A549 (cell line): ENCODE data around the gene AGBL4. TPM values are rescaled to one million over a fixed set of nuclear protein-coding genes. Genes with fewer than 3 reads are reported as not detected.

ENCODE experiments used
- ATAC-seq, 2 experiments: fragments of 200-7000 bp in 1 of 2; fragments of >200 bp in 1 of 2; cut with Nextera tagmentation in 1 of 2; cut with Tn5 transposase in 1 of 2; 3 replicates each; pipeline versions ENCODE4 v1.8.0 to v1.9.1; 2018 to 2020; ENCODE audit warnings: mild to moderate bottlenecking in 1 of 2, moderate library complexity in 1 of 2
- CTCF ChIA-PET: fragments of 300-600 bp; sonication (Branson Sonifier 250); formaldehyde crosslinking; extraction: SDS; loops from one replicate; lab custom pipeline; 2021; ENCODE audit warnings: antibody characterized with exemption, inconsistent platforms; lab: Yijun Ruan, JAX
- POLR2A ChIA-PET: fragments of 350-600 bp; formaldehyde crosslinking; extraction: SDS; loops from one replicate; lab custom pipeline; 2021; ENCODE audit warnings: antibody characterized with exemption, inconsistent platforms; lab: Yijun Ruan, JAX
- DNase-seq, 2 experiments: peaks; one replicate each; pipeline versions ENCODE4 v3.0.0 to v3.0.0-alpha.2; 2011 to 2016; ENCODE audit warnings: low read depth in 1 of 2, low spot score in 1 of 2
- FAIRE-seq: peaks from 2 replicates; lab custom pipeline; 2011; peaks lifted over from hg19 to GRCh38; lab: Jason Lieb, UNC
- H3K27ac ChIP-seq, 2 experiments: fragments of >200 bp; sonication (Bioruptor Twin); formaldehyde crosslinking; 3 replicates each; pipeline ENCODE4 v1.5.1; 2016 to 2017
- H3K4me1 ChIP-seq: fragments of >200 bp; sonication (Bioruptor Twin); formaldehyde crosslinking; 3 replicates; pipeline ENCODE4 v1.6.1; 2016
- H3K4me2 ChIP-seq: fragments of >200 bp; sonication (Bioruptor Twin); formaldehyde crosslinking; 3 replicates; pipeline ENCODE4 v1.6.1; 2016
- H3K4me3 ChIP-seq: fragments of >200 bp; sonication (Bioruptor Twin); formaldehyde crosslinking; 3 replicates; pipeline ENCODE4 v1.5.1; 2016
- H3K9me3 ChIP-seq: fragments of >200 bp; sonication (Bioruptor Twin); formaldehyde crosslinking; 3 replicates; pipeline ENCODE4 v1.6.1; 2016
- BHLHE40 ChIP-seq: IDR thresholded peaks from 2 replicates; pipeline ENCODE4 v1.6.1; 2012; ENCODE audit warnings: low read depth, low read length, inconsistent platforms
- CHD2 ChIP-seq: fragments of 150-350 bp; IDR thresholded peaks from 2 replicates; pipeline ENCODE4 v1.6.1; 2014; ENCODE audit warnings: low read length; ENCODE audit not compliant: partially characterized antibody
- CHD4 ChIP-seq: fragments of 200-600 bp; sonication (generic); IDR thresholded peaks from 2 replicates; pipeline ENCODE4 v1.6.1; 2016; ENCODE audit warnings: antibody characterized with exemption, mild to moderate bottlenecking, borderline replicate concordance
- E2F6 ChIP-seq: IDR thresholded peaks from 2 replicates; pipeline ENCODE4 v1.6.1; 2012; ENCODE audit warnings: low read depth, borderline replicate concordance
- EHMT2 ChIP-seq: fragments of 200-600 bp; sonication (generic); IDR thresholded peaks from 2 replicates; pipeline ENCODE4 v1.6.1; 2016; ENCODE audit warnings: antibody characterized with exemption, low read depth, mild to moderate bottlenecking, moderate library complexity
- ELK1 ChIP-seq: fragments of 150-350 bp; IDR thresholded peaks from 2 replicates; pipeline ENCODE4 v1.6.1; 2014; ENCODE audit warnings: low read depth, mild to moderate bottlenecking, low read length
- ESRRA ChIP-seq: fragments of 150-350 bp; IDR thresholded peaks from 2 replicates; pipeline ENCODE4 v1.6.1; 2014; ENCODE audit warnings: mild to moderate bottlenecking, low read length, borderline replicate concordance
- HES2 ChIP-seq: fragments of >200 bp; sonication (Bioruptor Twin); formaldehyde crosslinking; IDR thresholded peaks from 2 replicates; pipeline ENCODE4 v1.6.1; 2016
- HEYL ChIP-seq: fragments of 250-450 bp; sonication (Bioruptor Pico); IDR thresholded peaks from 2 replicates; pipeline ENCODE4 v1.8.0; 2021; ENCODE audit warnings: mild to moderate bottlenecking, moderate library complexity
- HOXB13 ChIP-seq: fragments of 250-450 bp; sonication (Bioruptor Pico); IDR thresholded peaks from 2 replicates; pipeline ENCODE4 v1.5.0; 2020; ENCODE audit warnings: low read depth, mild to moderate bottlenecking, moderate library complexity
- JUN ChIP-seq, 2 experiments: fragments of >200 bp; sonication (Bioruptor Twin); formaldehyde crosslinking; IDR thresholded peaks; 2 replicates in 1 of 2; 3 replicates in 1 of 2; pipeline ENCODE4 v1.6.1; 2016 to 2017
- JUNB ChIP-seq: fragments of >200 bp; sonication (Bioruptor Twin); formaldehyde crosslinking; IDR thresholded peaks from 2 replicates; pipeline ENCODE4 v1.6.1; 2016
- KDM5A ChIP-seq: fragments of 200-600 bp; sonication (generic); IDR thresholded peaks from 2 replicates; pipeline ENCODE4 v1.6.1; 2016; ENCODE audit warnings: antibody characterized with exemption, mild to moderate bottlenecking
- MAX ChIP-seq: IDR thresholded peaks from 2 replicates; pipeline ENCODE4 v1.6.1; 2012
- MAZ ChIP-seq: fragments of 150-350 bp; IDR thresholded peaks from 2 replicates; pipeline ENCODE4 v1.6.1; 2014; ENCODE audit warnings: antibody characterized with exemption, low read depth, low read length, borderline replicate concordance
- NPAS2 ChIP-seq: fragments of 250-450 bp; sonication (Bioruptor Pico); IDR thresholded peaks from 2 replicates; pipeline ENCODE4 v1.8.0; 2022; ENCODE audit warnings: mild to moderate bottlenecking, moderate library complexity, borderline replicate concordance
- POLR2A ChIP-seq: IDR thresholded peaks from 2 replicates; pipeline ENCODE4 v1.6.1; 2012; ENCODE audit warnings: mild to moderate bottlenecking, low read length
- RCOR1 ChIP-seq: fragments of 150-350 bp; IDR thresholded peaks from 2 replicates; pipeline ENCODE4 v1.6.1; 2014; ENCODE audit warnings: antibody characterized with exemption, low read length, low read depth
- SMC3 ChIP-seq: fragments of >200 bp; sonication (Bioruptor Twin); formaldehyde crosslinking; IDR thresholded peaks from 3 replicates; pipeline ENCODE4 v1.6.1; 2018; ENCODE audit warnings: inconsistent platforms
- SREBF2 ChIP-seq: fragments of 450-650 bp; IDR thresholded peaks from 2 replicates; pipeline ENCODE4 v1.6.1; 2014; ENCODE audit warnings: mild to moderate bottlenecking, moderate library complexity
- USF2 ChIP-seq: fragments of 450-650 bp; IDR thresholded peaks from 2 replicates; pipeline ENCODE4 v1.6.1; 2014; ENCODE audit warnings: antibody characterized with exemption
- ZNF302 ChIP-seq: fragments of 250-450 bp; sonication (Bioruptor Pico); IDR thresholded peaks from 2 replicates; pipeline ENCODE4 v1.9.0; 2021; ENCODE audit warnings: inconsistent platforms, mild to moderate bottlenecking, moderate library complexity
- WGBS: methylation state at CpG from one replicate; pipeline ENCODE4 v1.1.6; 2017; ENCODE audit errors: missing lambda C conversion rate; 5-methylcytosine and 5-hydroxymethylcytosine counted together
- polyA plus RNA-seq, 4 experiments: library from polyadenylated mRNA; depleted of rRNA in 3 of 4; stranded (reverse); fragments of >200 nt; fragmentation: RNase III in 1 of 4; extraction: RNeasy Plus Mini Kit Qiagen cat#74134 plus additional on column Dnase treatment in 1 of 4; gene quantifications; 2 replicates in 3 of 4; 3 replicates in 1 of 4; pipeline ENCODE4 v1.2.3, GENCODE V29; 2011 to 2017

Gene AGBL4
- polyA plus RNA-seq, 2 of the 4 experiments (the other 2 are of a cell fraction), result not detected

GRCh38 chr1:48695161-48695560, 1328.6 kb downstream of the AGBL4 start:
- H3K27ac ChIP-seq, result no peak overlapping the region
- H3K9me3 ChIP-seq, result no peaks in the 10 kb centered on the region
- no peak overlapping the region for H3K4me2 ChIP-seq
- FAIRE-seq (no peak), DNase-seq (no peak)
- H3K4me3 ChIP-seq, result no peak overlapping the region
- 56% methylated on average over 2 of the region's 2 CpGs for WGBS
- TF ChIP-seq USF2, result no peak
- TF ChIP-seq HEYL (CRISPR knock-in tag), result no peak
- no peak for TF ChIP-seq ELK1
- TF ChIP-seq CHD4, result no peak
- no peak for TF ChIP-seq KDM5A
- TF ChIP-seq BHLHE40, result no peak
- TF ChIP-seq POLR2A, result no peak
- TF ChIP-seq, all 56 proteins: peak for 0
- ATAC-seq, result no peak
- ChIA-PET CTCF (interaction anchor here (1.2 kb wide), 1 partner anchor 17 kb away, joined by 4 read pairs; no protein-coding TSS in a partner anchor), POLR2A (no interaction called here)
- H3K4me1 ChIP-seq, result no peaks in the 10 kb centered on the region

- POLR2A ChIA-PET, result no interaction called here
- ATAC-seq (no peak), FAIRE-seq (no peak), DNase-seq (no peak)
- Histone ChIP-seq H3K4me2 (no peak overlapping the region), H3K9me3 (no peaks in the 10 kb centered on the region), H3K4me1 (no peaks in the 10 kb centered on the region), H3K27ac (no peak overlapping the region), H3K4me3 (no peak overlapping the region)
- WGBS, result 13% methylated on average over 11 of the region's 12 CpGs
- CTCF ChIA-PET, result no interaction called here
- no peak for TF ChIP-seq POLR2A
- no peak for TF ChIP-seq SREBF2
- TF ChIP-seq RCOR1, result no peak
- no peak for TF ChIP-seq EHMT2
- TF ChIP-seq MAX, result no peak
- TF ChIP-seq HES2, result no peak
These were observed 1330.0 kb downstream of the AGBL4 start for GRCh38 chr1:48693674-48694320.

- CTCF ChIA-PET, result no interaction called here
- Histone ChIP-seq H3K4me3 (no peak overlapping the region), H3K4me1 (no peaks in the 10 kb centered on the region), H3K4me2 (no peak overlapping the region)
- FAIRE-seq, result no peak
- TF ChIP-seq NPAS2 (CRISPR knock-in tag), result no peak
- TF ChIP-seq ESRRA, result no peak
- TF ChIP-seq MAZ, result no peak
- TF ChIP-seq, all 56 proteins: peak for 0
- Histone ChIP-seq H3K27ac (no peak overlapping the region), H3K9me3 (no peaks in the 10 kb centered on the region)
- POLR2A ChIA-PET, result no interaction called here
- ATAC-seq (no peak), DNase-seq (no peak)
- WGBS, result 60% methylated on average over 11 of the region's 11 CpGs
These were observed 1330.6 kb downstream of the AGBL4 start for GRCh38 chr1:48693180-48693579.

GRCh38 chr1:48692235-48692634, 1331.5 kb downstream of the AGBL4 start:
- no peak for TF ChIP-seq JUN (IDR thresholded peaks at IDR 0.05)
- TF ChIP-seq POLR2A, result no peak
- no peak for TF ChIP-seq ESRRA
- TF ChIP-seq MAX, result no peak
- TF ChIP-seq CHD2, result no peak
- no peak for TF ChIP-seq SMC3
- TF ChIP-seq JUNB, result no peak
- no peak for TF ChIP-seq HOXB13 (CRISPR knock-in tag)
- TF ChIP-seq ZNF302 (CRISPR knock-in tag), result no peak
- TF ChIP-seq CHD4, result no peak
- TF ChIP-seq BHLHE40, result no peak
- TF ChIP-seq KDM5A, result no peak
- TF ChIP-seq E2F6, result no peak
- TF ChIP-seq USF2, result no peak
- TF ChIP-seq HEYL (CRISPR knock-in tag), result no peak
- H3K4me1 ChIP-seq, result no peaks in the 10 kb centered on the region
- ATAC-seq (no peak), DNase-seq (no peak), FAIRE-seq (no peak)
- H3K27ac ChIP-seq, result no peak overlapping the region
- ChIA-PET POLR2A (no interaction called here), CTCF (interaction anchor here (0.7 to 1.0 kb wide), 3 partner anchors 15 to 1179 kb away, joined by 3 to 4 read pairs (median 3); no protein-coding TSS in a partner anchor)
- whole genome bisulfite sequencing, result 57% methylated on average over 9 of the region's 9 CpGs
- no peak overlapping the region for H3K4me2 ChIP-seq
- H3K4me3 ChIP-seq, result no peak overlapping the region
- no peaks in the 10 kb centered on the region for H3K9me3 ChIP-seq
